Epithelial cell of prostate (primary cell): ENCODE measurements around the gene ANO3.
"Not testable (repeated sequence)": the region's sequence is repeated elsewhere in the genome, so short reads cannot be mapped to it uniquely, and the experiment has no call there.

ENCODE experiments used
- DNase-seq: peaks from one replicate; pipeline ENCODE4 v3.0.0-alpha.2; 2011; ENCODE audit warnings: low read depth, low spot score
- H3K27ac ChIP-seq: fragments of 450-650 bp; 2 replicates; pipeline ENCODE4 v1.5.1; 2017; ENCODE audit warnings: mild to moderate bottlenecking

The ANO3 gene

GRCh38 chr11:26608507-26609146, 276.7 kb downstream of the ANO3 start:
- H3K27ac ChIP-seq = no peak overlapping the region
- no peak for DNase-seq

GRCh38 chr11:26613759-26614158, 281.8 kb downstream of the ANO3 start:
- H3K27ac ChIP-seq = no peak overlapping the region
- no peak for DNase-seq

GRCh38 chr11:26618441-26618840, 286.5 kb downstream of the ANO3 start:
- H3K27ac ChIP-seq = no peak overlapping the region
- DNase-seq = no peak

- no peak for DNase-seq
- peak overlapping the region; percentile 87 for H3K27ac ChIP-seq
Observed at GRCh38 chr11:26620282-26621045, 288.5 kb downstream of the ANO3 start.

GRCh38 chr11:26621132-26621531, 289.2 kb downstream of the ANO3 start:
- DNase-seq = peak; percentile 75
- peak overlapping the region; percentile 87 for H3K27ac ChIP-seq

- no peak for DNase-seq
- H3K27ac ChIP-seq = peak overlapping the region; percentile 87
Observed at GRCh38 chr11:26622181-26622580, 290.3 kb downstream of the ANO3 start.

- DNase-seq = no peak
- H3K27ac ChIP-seq = peak overlapping the region; percentile 87
Observed at GRCh38 chr11:26623076-26623659, 291.2 kb downstream of the ANO3 start.

GRCh38 chr11:26626346-26626745, 294.4 kb downstream of the ANO3 start:
- no peak overlapping the region for H3K27ac ChIP-seq
- DNase-seq = no peak

- no peak overlapping the region for H3K27ac ChIP-seq
- no peak for DNase-seq
Observed at GRCh38 chr11:26632691-26633159, 300.8 kb downstream of the ANO3 start.

- not testable (repeated sequence) for H3K27ac ChIP-seq, DNase-seq
Observed at GRCh38 chr11:26643314-26643713, 311.4 kb downstream of the ANO3 start.

GRCh38 chr11:26649884-26650283, 318.0 kb downstream of the ANO3 start:
- DNase-seq = peak; percentile 3
- no peak overlapping the region for H3K27ac ChIP-seq

GRCh38 chr11:26651916-26652315, 320.0 kb downstream of the ANO3 start:
- H3K27ac ChIP-seq = no peak overlapping the region
- no peak for DNase-seq

GRCh38 chr11:26655287-26655686, 323.4 kb downstream of the ANO3 start:
- no peak overlapping the region for H3K27ac ChIP-seq
- DNase-seq = no peak

- no peak for DNase-seq
- H3K27ac ChIP-seq = no peak overlapping the region
Observed at GRCh38 chr11:26662916-26663315, 331.0 kb downstream of the ANO3 start.

GRCh38 chr11:26665036-26665435, 333.1 kb downstream of the ANO3 start:
- H3K27ac ChIP-seq = no peak overlapping the region
- no peak for DNase-seq

GRCh38 chr11:26665946-26666345, 334.0 kb downstream of the ANO3 start:
- H3K27ac ChIP-seq = no peak overlapping the region
- DNase-seq = peak; percentile 33

- no peak for DNase-seq
- H3K27ac ChIP-seq = no peak overlapping the region
Observed at GRCh38 chr11:26675233-26675928, 343.5 kb downstream of the ANO3 start.

- peak overlapping the region; percentile 79 for H3K27ac ChIP-seq
- peak; percentile 50 for DNase-seq
Observed at GRCh38 chr11:26676641-26677040, 344.7 kb downstream of the ANO3 start.

GRCh38 chr11:26677566-26677965, 345.6 kb downstream of the ANO3 start:
- peak overlapping the region; percentile 79 for H3K27ac ChIP-seq
- peak; percentile 84 for DNase-seq

- no peak overlapping the region for H3K27ac ChIP-seq
Observed at GRCh38 chr11:26687351-26687750, 355.4 kb downstream of the ANO3 start.

GRCh38 chr11:26688701-26689100, 356.8 kb downstream of the ANO3 start:
- peak; percentile 2 for DNase-seq
- H3K27ac ChIP-seq = no peak overlapping the region

More at GRCh38 chr11:26687351-26687750, 355.4 kb downstream of the ANO3 start:
- no peak for DNase-seq
